ENCODE measurements around the gene RAPGEF5. TPM values are rescaled to one million over a fixed set of nuclear protein-coding genes. Genes with fewer than 3 reads are reported as not detected.

Gene RAPGEF5
- total RNA-seq, 2 donors from 2014 or later: 16.7 to 23.2 TPM

DNA sequence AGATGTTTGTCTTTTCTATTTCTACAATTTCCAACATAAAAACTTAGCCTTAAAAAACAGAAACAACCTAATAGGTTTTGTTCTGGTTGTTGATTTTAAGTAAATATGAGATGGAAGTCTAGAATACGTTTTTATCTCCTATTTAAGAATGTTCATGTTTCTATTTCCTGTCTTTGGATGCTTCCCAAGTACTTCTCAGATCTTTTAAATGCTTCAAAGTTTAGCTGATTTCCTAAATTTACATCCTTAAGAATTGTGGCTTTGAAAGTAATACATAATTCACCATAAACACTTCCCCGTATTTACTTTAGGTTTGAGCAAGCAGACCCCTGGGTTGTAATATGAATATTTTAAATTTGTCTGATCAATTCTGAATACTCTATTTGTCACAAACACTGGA lies 70.5 kb downstream of the RAPGEF5 start:
- H3K9ac ChIP-seq (ENCODE audit: extremely low read depth, low read length, poor library complexity, severe bottlenecking): no peak overlapping the region
- no peaks in the 10 kb centered on the region for H3K4me1 ChIP-seq (ENCODE audit: control insufficient read depth, insufficient read depth, low read length)
- 83% methylated on average over 1 of the region's 2 CpGs; no CpG with 5 or more reads in 1 of the 2 experiments for WGBS, 2 experiments (ENCODE audit: insufficient coverage in 1 of 2, insufficient read length in 1 of 2)
- H3K36me3 ChIP-seq (ENCODE audit: control insufficient read depth, insufficient read depth, low read length): peaks cover 18% of the 10 kb centered on the region
- DNase-seq: no peak
- Mint-ChIP-seq H3K36me3 (ENCODE audit: low read depth) (peaks cover 24% of the 10 kb centered on the region), H3K27ac (no peak overlapping the region), H3K27me3 (ENCODE audit: insufficient read depth) (no peaks in the 10 kb centered on the region), H3K4me3 (no peak overlapping the region), H3K4me1 (no peaks in the 10 kb centered on the region), H3K9me3 (no peaks in the 10 kb centered on the region)
- no peaks in the 10 kb centered on the region for H3K9me3 ChIP-seq (ENCODE audit: control insufficient read depth, low read length)
- no peaks in the 10 kb centered on the region for H3K27me3 ChIP-seq (ENCODE audit: control insufficient read depth, insufficient read depth, low read length, poor library complexity, severe bottlenecking)
- no peak overlapping the region for H3K4me3 ChIP-seq (ENCODE audit: low read length)
- TF ChIP-seq, protein P1, sequence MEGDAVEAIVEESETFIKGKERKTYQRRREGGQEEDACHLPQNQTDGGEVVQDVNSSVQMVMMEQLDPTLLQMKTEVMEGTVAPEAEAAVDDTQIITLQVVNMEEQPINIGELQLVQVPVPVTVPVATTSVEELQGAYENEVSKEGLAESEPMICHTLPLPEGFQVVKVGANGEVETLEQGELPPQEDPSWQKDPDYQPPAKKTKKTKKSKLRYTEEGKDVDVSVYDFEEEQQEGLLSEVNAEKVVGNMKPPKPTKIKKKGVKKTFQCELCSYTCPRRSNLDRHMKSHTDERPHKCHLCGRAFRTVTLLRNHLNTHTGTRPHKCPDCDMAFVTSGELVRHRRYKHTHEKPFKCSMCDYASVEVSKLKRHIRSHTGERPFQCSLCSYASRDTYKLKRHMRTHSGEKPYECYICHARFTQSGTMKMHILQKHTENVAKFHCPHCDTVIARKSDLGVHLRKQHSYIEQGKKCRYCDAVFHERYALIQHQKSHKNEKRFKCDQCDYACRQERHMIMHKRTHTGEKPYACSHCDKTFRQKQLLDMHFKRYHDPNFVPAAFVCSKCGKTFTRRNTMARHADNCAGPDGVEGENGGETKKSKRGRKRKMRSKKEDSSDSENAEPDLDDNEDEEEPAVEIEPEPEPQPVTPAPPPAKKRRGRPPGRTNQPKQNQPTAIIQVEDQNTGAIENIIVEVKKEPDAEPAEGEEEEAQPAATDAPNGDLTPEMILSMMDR (conservative IDR thresholded peaks at IDR 0.05): no peak
- H3K27ac ChIP-seq (ENCODE audit: low read depth, low read length): no peak overlapping the region

DNA sequence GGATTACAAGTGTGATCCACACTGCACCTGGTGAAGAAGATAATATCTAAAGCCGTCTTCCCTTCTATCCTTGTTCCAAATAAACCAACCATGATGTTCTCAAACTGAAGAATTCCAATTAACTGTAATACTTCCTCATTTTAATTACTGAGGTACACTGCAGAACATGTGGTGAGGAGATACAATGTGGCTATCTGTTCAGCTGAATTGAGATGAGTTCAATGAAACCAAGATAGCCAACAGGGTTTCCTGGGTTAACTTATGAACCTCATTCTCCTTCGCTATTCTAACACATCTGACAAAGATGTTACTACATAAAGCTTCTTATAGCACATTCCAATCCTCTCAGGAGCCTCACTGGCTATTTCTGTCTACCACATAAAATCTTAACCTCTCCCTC lies 75.5 kb downstream of the RAPGEF5 start:
- Mint-ChIP-seq H3K27ac (no peak overlapping the region), H3K27me3 (ENCODE audit: insufficient read depth) (peaks cover 2% of the 10 kb centered on the region), H3K9me3 (no peaks in the 10 kb centered on the region), H3K36me3 (ENCODE audit: low read depth) (no peaks in the 10 kb centered on the region), H3K4me1 (peaks cover 16% of the 10 kb centered on the region), H3K4me3 (no peak overlapping the region)
- DNase-seq: no peak
- no peaks in the 10 kb centered on the region for H3K9me3 ChIP-seq (ENCODE audit: control insufficient read depth, low read length)
- H3K27ac ChIP-seq (ENCODE audit: low read depth, low read length): no peak overlapping the region
- 93 to 100% methylated on average over 1 to 2 of the region's 2 CpGs for WGBS, 2 experiments (ENCODE audit: insufficient coverage in 1 of 2, insufficient read length in 1 of 2)
- H3K27me3 ChIP-seq (ENCODE audit: control insufficient read depth, insufficient read depth, low read length, poor library complexity, severe bottlenecking): no peaks in the 10 kb centered on the region
- peaks cover 4% of the 10 kb centered on the region for H3K4me1 ChIP-seq (ENCODE audit: control insufficient read depth, insufficient read depth, low read length)
- H3K9ac ChIP-seq (ENCODE audit: extremely low read depth, low read length, poor library complexity, severe bottlenecking): no peak overlapping the region
- no peak overlapping the region for H3K4me3 ChIP-seq (ENCODE audit: low read length)
- no peaks in the 10 kb centered on the region for H3K36me3 ChIP-seq (ENCODE audit: control insufficient read depth, insufficient read depth, low read length)
- TF ChIP-seq, protein P1 (conservative IDR thresholded peaks at IDR 0.05): no peak

DNA sequence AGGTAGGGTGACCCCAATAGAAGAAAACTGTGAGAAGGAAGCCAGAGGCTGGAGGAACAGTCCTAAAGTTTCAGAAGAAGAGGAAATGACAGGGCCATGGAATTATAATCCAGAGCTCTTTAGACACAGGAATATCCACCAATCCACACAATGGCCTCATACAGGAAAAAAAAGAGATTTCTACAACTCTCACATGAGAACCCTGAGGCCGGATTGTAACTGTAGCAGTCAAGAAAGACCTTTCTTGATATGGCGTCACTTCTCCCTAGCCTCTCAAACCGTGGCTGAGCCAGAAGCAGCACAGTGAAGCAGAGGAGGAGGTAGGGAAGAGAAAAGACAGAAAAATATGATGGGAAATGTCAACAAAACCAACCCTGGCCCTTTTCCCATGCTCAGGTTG lies 76.9 kb downstream of the RAPGEF5 start:
- Histone ChIP-seq H3K27me3 (ENCODE audit: control insufficient read depth, insufficient read depth, low read length, poor library complexity, severe bottlenecking) (no peaks in the 10 kb centered on the region), H3K36me3 (ENCODE audit: control insufficient read depth, insufficient read depth, low read length) (no peaks in the 10 kb centered on the region), H3K27ac (ENCODE audit: low read depth, low read length) (no peak overlapping the region), H3K4me3 (ENCODE audit: low read length) (no peak overlapping the region), H3K9me3 (ENCODE audit: control insufficient read depth, low read length) (no peaks in the 10 kb centered on the region), H3K4me1 (ENCODE audit: control insufficient read depth, insufficient read depth, low read length) (peaks cover 4% of the 10 kb centered on the region), H3K9ac (ENCODE audit: extremely low read depth, low read length, poor library complexity, severe bottlenecking) (no peak overlapping the region)
- WGBS, 2 experiments (ENCODE audit: insufficient coverage in 1 of 2, insufficient read length in 1 of 2): 80 to 91% methylated on average over 1 to 3 of the region's 3 CpGs
- H3K27ac Mint-ChIP-seq: no peak overlapping the region
- peaks cover 3% of the 10 kb centered on the region for H3K36me3 Mint-ChIP-seq (ENCODE audit: low read depth)
- DNase-seq: no peak
- no peak overlapping the region for H3K4me3 Mint-ChIP-seq
- H3K9me3 Mint-ChIP-seq: no peaks in the 10 kb centered on the region
- peaks cover 16% of the 10 kb centered on the region for H3K4me1 Mint-ChIP-seq
- peaks cover 2% of the 10 kb centered on the region for H3K27me3 Mint-ChIP-seq (ENCODE audit: insufficient read depth)
- TF ChIP-seq, protein P1 (conservative IDR thresholded peaks at IDR 0.05): no peak
